Hepatocyte (in vitro differentiated cells): ENCODE results near the gene UBL3.

Source experiments
- CTCF ChIP-seq: fragments of 200-600 bp; sonication (generic); IDR thresholded peaks from 2 replicates; pipeline ENCODE4 v1.5.1; 2016; ENCODE audit warnings: antibody characterized with exemption, mild to moderate bottlenecking; ENCODE audit not compliant: poor library complexity
- EZH2 ChIP-seq: fragments of 200-600 bp; sonication (generic); IDR thresholded peaks from 2 replicates; pipeline ENCODE4 v1.6.1; 2016; ENCODE audit warnings: antibody characterized with exemption, mild to moderate bottlenecking, borderline replicate concordance
- EZH2phosphoT487 ChIP-seq: fragments of 200-600 bp; sonication (generic); IDR thresholded peaks from one replicate; pipeline ENCODE4 v1.6.1; 2018; ENCODE audit warnings: antibody characterized with exemption, mild to moderate bottlenecking, low read depth, moderate library complexity; ENCODE audit not compliant: unreplicated experiment, severe bottlenecking

- no peak for TF ChIP-seq CTCF
- no peak for TF ChIP-seq EZH2phosphoT487
- no peak for TF ChIP-seq EZH2
Observed at GRCh38 chr13:29859971-29860370, 9.6 kb upstream of the UBL3 start.
